BJ (cell line): ENCODE data around the gene GRID2IP. TPM values are rescaled to one million over a fixed set of nuclear protein-coding genes. Genes with fewer than 3 reads are reported as not detected.

Source experiments
- CTCF ChIA-PET: fragments of 350-600 bp; formaldehyde crosslinking; extraction: SDS; loops from one replicate; lab custom pipeline; 2021; ENCODE audit warnings: antibody characterized with exemption, inconsistent platforms; lab: Yijun Ruan, JAX
- POLR2A ChIA-PET: fragments of 300-600 bp; sonication (Branson Sonifier 250); formaldehyde crosslinking; extraction: SDS; loops from one replicate; lab custom pipeline; 2021; ENCODE audit warnings: antibody characterized with exemption; lab: Charles Lee
- DNase-seq: peaks from one replicate; pipeline ENCODE4 v3.0.0-alpha.2; 2011; ENCODE audit warnings: low read depth
- H3K27me3 ChIP-seq: 2 replicates; pipeline ENCODE4 v1.6.0; 2011; ENCODE audit warnings: low read length; ENCODE audit not compliant: control insufficient read depth, insufficient read depth
- H3K36me3 ChIP-seq: 2 replicates; pipeline ENCODE4 v1.5.1; 2011; ENCODE audit warnings: low read length; ENCODE audit not compliant: control insufficient read depth, insufficient read depth
- H3K4me3 ChIP-seq: 2 replicates; pipeline ENCODE4 v1.5.1; 2011; ENCODE audit warnings: low read depth, mild to moderate bottlenecking, control low read depth, low read length
- CTCF ChIP-seq: IDR thresholded peaks from 2 replicates; pipeline ENCODE4 v1.5.1; 2011; ENCODE audit warnings: low read depth, mild to moderate bottlenecking, control low read depth, inconsistent platforms, low read length, moderate library complexity; ENCODE audit not compliant: insufficient read depth
- polyA plus RNA-seq: library from polyadenylated mRNA; depleted of rRNA; stranded (reverse); fragments of >200 nt; gene quantifications from 2 replicates; pipeline ENCODE4 v1.2.3, GENCODE V29; 2011

Gene GRID2IP
- polyA plus RNA-seq, 1 experiment = not detected

- TF ChIP-seq CTCF = no peak
- no peak for DNase-seq
- CTCF ChIA-PET = interaction anchor here (0.6 kb wide), 1 partner anchor 19 kb away, joined by 3 read pairs; no protein-coding TSS in a partner anchor
- Histone ChIP-seq H3K27me3 (no peaks in the 10 kb centered on the region), H3K4me3 (peak overlapping the region; percentile 97), H3K36me3 (peaks cover 3% of the 10 kb centered on the region; the same call in 1 of the 2 replicates)
- POLR2A ChIA-PET = interaction anchor here (0.6 kb wide), 1 partner anchor 26 kb away, joined by 5 read pairs; no protein-coding TSS in a partner anchor
These were observed 68.5 kb downstream of the GRID2IP start for GRCh38 chr7:6482743-6483119.

DNA sequence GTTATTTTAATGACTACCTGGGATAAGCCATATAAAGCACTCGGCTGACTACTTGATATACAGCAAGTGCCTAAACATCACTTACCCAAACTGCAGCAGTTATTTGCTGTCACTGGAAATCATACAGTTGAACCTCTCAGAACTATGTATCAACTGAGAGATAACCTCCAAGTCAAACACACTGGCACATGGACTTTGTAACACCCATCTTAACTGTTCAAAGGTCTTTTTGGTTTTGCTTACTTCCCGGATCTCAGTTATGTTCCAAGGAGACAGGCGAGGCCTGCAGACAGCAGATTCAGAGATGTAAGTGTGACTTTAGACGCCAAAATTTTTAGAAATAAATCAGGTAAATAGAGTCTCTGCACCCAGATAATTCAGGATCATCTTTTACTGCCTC, 69.0 kb downstream of the GRID2IP start:
- H3K36me3 ChIP-seq = peaks cover 3% of the 10 kb centered on the region; the same call in 1 of the 2 replicates
- no peaks in the 10 kb centered on the region for H3K27me3 ChIP-seq
- ChIA-PET POLR2A (interaction anchor here (0.6 kb wide), 1 partner anchor 25 kb away, joined by 5 read pairs; no protein-coding TSS in a partner anchor), CTCF (interaction anchor here (0.6 kb wide), 1 partner anchor 20 kb away, joined by 3 read pairs; no protein-coding TSS in a partner anchor)
- no peak for TF ChIP-seq CTCF
- H3K4me3 ChIP-seq = peak overlapping the region; percentile 97
- no peak for DNase-seq

DNA sequence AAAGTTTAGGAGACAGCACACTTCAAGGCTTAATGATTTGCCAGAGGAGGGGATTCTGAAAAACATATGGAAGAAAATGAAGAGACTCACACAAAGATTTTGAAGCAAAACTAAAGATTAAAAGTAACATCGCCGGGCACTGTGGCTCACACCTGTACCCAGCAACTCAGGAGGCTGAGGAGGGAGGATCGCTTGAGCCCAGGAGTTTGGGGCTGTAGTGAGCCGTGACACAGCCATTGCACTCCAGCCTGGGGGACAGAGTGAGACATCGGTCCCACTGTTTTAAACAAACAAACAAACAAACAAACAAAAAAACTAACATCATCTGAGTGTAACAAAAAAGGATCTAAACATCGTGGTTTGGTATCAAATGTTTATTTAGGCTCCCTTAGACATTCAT, 69.8 kb downstream of the GRID2IP start:
- peaks cover 4% of the 10 kb centered on the region; the same call in 1 of the 2 replicates for H3K36me3 ChIP-seq
- no peak for DNase-seq
- ChIA-PET POLR2A (no interaction called here), CTCF (no interaction called here)
- H3K4me3 ChIP-seq = no peak overlapping the region
- no peak for TF ChIP-seq CTCF
- H3K27me3 ChIP-seq = no peaks in the 10 kb centered on the region

DNA sequence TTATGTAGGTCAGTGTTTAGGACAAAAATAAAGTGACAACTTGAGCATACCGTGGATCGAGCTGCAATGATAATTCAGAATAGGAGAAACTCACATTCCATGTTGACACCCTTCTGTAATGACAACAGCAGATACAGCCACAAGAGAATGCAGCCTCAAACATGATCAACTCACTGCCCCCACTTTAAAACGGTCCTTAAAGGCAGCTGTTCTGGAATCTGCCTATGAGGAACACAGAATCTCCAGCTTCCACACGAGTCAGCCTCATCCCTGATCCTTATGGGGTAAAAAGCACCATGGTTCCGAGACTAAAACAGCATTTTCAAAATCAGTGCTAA, 71.0 kb downstream of the GRID2IP start:
- H3K4me3 ChIP-seq = no peak overlapping the region
- CTCF ChIA-PET = no interaction called here

GRCh38 chr7:6479067-6479466, 72.2 kb downstream of the GRID2IP start:
- no peak for TF ChIP-seq CTCF
- ChIA-PET CTCF (interaction anchor here (0.9 to 1.3 kb wide), 2 partner anchors 8 to 26 kb away, joined by 3 read pairs; no protein-coding TSS in a partner anchor), POLR2A (interaction anchor here (0.6 kb wide), 1 partner anchor 1179 kb away, joined by 5 read pairs; no protein-coding TSS in a partner anchor)
- Histone ChIP-seq H3K4me3 (no peak overlapping the region), H3K36me3 (peaks cover 6% of the 10 kb centered on the region), H3K27me3 (no peaks in the 10 kb centered on the region)
- DNase-seq = no peak

More for the DNA sequence above, 71.0 kb downstream of the GRID2IP start:
- TF ChIP-seq CTCF = no peak
- H3K27me3 ChIP-seq = no peaks in the 10 kb centered on the region
- no peak for DNase-seq
- peaks cover 4% of the 10 kb centered on the region; the same call in 1 of the 2 replicates for H3K36me3 ChIP-seq
- POLR2A ChIA-PET = no interaction called here
